Measurements from ENCODE around the gene MTHFSD.

DNA sequence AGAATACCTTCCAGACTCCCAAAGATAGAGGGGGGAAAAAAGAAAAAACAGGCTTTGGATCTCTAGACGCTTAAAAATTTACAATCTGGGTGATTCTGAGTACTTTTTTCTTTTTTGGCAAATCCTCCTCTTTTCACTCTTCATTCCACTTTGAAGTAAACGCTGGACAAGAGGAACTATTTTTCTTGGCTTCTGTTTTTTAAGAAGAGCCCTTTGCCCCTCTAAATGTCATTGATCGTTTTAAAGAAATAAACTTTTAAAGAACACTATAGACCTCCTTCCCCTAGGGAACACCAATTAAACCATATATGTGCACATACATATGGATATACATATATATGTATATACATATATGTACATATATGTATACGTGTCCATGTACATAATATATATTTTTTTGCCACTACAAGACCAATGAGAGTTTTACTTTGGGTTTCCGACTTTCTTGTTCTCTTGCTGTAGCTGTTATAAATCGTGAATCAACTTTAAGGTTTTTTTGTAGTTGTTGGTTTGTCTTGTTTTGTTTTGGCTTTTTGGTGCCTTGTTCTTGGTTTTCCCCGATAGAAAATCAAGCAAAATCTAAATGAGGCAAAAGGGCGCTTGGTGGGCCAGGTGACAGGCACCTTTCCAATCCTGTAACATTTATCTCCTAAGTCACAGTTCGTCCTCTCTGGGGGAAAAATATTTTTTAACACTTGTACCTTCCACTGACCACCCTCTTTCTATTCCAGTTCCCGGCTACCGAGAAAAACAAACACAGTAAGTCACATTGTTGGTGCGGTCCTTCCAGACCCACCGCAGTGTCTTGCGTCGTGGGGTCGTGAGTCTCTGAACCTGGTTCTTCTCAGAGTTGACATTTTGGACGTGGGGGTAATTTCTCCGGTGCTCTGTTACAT, 40.3 kb downstream of the MTHFSD start:
- TF ChIP-seq RXRA (IDR thresholded peaks at IDR 0.05; ENCODE audit: borderline replicate concordance, low read depth) (no peak), CHD2 (IDR thresholded peaks at IDR 0.05; ENCODE audit: low read length, partially characterized antibody) (no peak), EZH2phosphoT487 (IDR thresholded peaks at IDR 0.05; ENCODE audit: borderline replicate concordance, low read depth) (no peak), TEAD4 (IDR thresholded peaks at IDR 0.05; ENCODE audit: borderline replicate concordance, insufficient read depth) (no peak), RAD21 (IDR thresholded peaks at IDR 0.05; ENCODE audit: low read length) (no peak), RCOR1 (IDR thresholded peaks at IDR 0.05; ENCODE audit: low read length) (no peak), TAF1 (IDR thresholded peaks at IDR 0.05; ENCODE audit: borderline replicate concordance, low read depth, low read length) (no peak), SMC3 (IDR thresholded peaks at IDR 0.05; ENCODE audit: low read depth, low read length) (no peak), POLR2AphosphoS5 (IDR thresholded peaks at IDR 0.05; ENCODE audit: low read depth, low read length) (no peak)
- TF ChIP-seq, protein P1, sequence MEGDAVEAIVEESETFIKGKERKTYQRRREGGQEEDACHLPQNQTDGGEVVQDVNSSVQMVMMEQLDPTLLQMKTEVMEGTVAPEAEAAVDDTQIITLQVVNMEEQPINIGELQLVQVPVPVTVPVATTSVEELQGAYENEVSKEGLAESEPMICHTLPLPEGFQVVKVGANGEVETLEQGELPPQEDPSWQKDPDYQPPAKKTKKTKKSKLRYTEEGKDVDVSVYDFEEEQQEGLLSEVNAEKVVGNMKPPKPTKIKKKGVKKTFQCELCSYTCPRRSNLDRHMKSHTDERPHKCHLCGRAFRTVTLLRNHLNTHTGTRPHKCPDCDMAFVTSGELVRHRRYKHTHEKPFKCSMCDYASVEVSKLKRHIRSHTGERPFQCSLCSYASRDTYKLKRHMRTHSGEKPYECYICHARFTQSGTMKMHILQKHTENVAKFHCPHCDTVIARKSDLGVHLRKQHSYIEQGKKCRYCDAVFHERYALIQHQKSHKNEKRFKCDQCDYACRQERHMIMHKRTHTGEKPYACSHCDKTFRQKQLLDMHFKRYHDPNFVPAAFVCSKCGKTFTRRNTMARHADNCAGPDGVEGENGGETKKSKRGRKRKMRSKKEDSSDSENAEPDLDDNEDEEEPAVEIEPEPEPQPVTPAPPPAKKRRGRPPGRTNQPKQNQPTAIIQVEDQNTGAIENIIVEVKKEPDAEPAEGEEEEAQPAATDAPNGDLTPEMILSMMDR (IDR thresholded peaks at IDR 0.05), result no peak
- TF ChIP-seq, protein P2, sequence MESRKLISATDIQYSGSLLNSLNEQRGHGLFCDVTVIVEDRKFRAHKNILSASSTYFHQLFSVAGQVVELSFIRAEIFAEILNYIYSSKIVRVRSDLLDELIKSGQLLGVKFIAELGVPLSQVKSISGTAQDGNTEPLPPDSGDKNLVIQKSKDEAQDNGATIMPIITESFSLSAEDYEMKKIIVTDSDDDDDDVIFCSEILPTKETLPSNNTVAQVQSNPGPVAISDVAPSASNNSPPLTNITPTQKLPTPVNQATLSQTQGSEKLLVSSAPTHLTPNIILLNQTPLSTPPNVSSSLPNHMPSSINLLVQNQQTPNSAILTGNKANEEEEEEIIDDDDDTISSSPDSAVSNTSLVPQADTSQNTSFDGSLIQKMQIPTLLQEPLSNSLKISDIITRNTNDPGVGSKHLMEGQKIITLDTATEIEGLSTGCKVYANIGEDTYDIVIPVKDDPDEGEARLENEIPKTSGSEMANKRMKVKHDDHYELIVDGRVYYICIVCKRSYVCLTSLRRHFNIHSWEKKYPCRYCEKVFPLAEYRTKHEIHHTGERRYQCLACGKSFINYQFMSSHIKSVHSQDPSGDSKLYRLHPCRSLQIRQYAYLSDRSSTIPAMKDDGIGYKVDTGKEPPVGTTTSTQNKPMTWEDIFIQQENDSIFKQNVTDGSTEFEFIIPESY (IDR thresholded peaks at IDR 0.05; ENCODE audit: borderline replicate concordance, low read depth), result no peak
- TF ChIP-seq, protein P3, sequence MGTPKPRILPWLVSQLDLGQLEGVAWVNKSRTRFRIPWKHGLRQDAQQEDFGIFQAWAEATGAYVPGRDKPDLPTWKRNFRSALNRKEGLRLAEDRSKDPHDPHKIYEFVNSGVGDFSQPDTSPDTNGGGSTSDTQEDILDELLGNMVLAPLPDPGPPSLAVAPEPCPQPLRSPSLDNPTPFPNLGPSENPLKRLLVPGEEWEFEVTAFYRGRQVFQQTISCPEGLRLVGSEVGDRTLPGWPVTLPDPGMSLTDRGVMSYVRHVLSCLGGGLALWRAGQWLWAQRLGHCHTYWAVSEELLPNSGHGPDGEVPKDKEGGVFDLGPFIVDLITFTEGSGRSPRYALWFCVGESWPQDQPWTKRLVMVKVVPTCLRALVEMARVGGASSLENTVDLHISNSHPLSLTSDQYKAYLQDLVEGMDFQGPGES (IDR thresholded peaks at IDR 0.05; ENCODE audit: low read depth, low read length), result no peak
- TF ChIP-seq, protein P4, sequence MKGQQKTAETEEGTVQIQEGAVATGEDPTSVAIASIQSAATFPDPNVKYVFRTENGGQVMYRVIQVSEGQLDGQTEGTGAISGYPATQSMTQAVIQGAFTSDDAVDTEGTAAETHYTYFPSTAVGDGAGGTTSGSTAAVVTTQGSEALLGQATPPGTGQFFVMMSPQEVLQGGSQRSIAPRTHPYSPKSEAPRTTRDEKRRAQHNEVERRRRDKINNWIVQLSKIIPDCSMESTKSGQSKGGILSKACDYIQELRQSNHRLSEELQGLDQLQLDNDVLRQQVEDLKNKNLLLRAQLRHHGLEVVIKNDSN (IDR thresholded peaks at IDR 0.05; ENCODE audit: borderline replicate concordance, low read depth), result no peak
